Ammon's horn (tissue), 1 donor: ENCODE measurements around the gene NT5C3A.
"Not testable (repeated sequence)": the region's sequence is repeated elsewhere in the genome, so short reads cannot be mapped to it uniquely, and the experiment has no call there.

ENCODE experiments used
- DNase-seq: peaks from one replicate; pipeline ENCODE4 v3.0.0-alpha.2; 2016; ENCODE audit warnings: low spot score

Gene NT5C3A

GRCh38 chr7:33041631-33042428, 20.7 kb downstream of the NT5C3A start:
- DNase-seq: no peak

- no peak for DNase-seq
Observed at GRCh38 chr7:33040803-33041516, 21.6 kb downstream of the NT5C3A start.

- DNase-seq: no peak
Observed at GRCh38 chr7:33039903-33040292, 22.7 kb downstream of the NT5C3A start.

GRCh38 chr7:33039257-33039902, 23.2 kb downstream of the NT5C3A start:
- no peak for DNase-seq

- DNase-seq: no peak
Observed at GRCh38 chr7:33038639-33039038, 23.9 kb downstream of the NT5C3A start.

GRCh38 chr7:33035776-33036175, 26.8 kb downstream of the NT5C3A start:
- DNase-seq: no peak

GRCh38 chr7:33024189-33024757, 38.3 kb downstream of the NT5C3A start:
- no peak for DNase-seq

GRCh38 chr7:33012364-33012763, 50.2 kb downstream of the NT5C3A start:
- DNase-seq: no peak

- DNase-seq: no peak
Observed at GRCh38 chr7:33009734-33010133, 52.8 kb downstream of the NT5C3A start.

GRCh38 chr7:33005690-33006089, 56.9 kb downstream of the NT5C3A start:
- not testable (repeated sequence) for DNase-seq

GRCh38 chr7:33005193-33005592, 57.4 kb downstream of the NT5C3A start:
- DNase-seq: not testable (repeated sequence)

- DNase-seq: not testable (repeated sequence)
Observed at GRCh38 chr7:33004104-33004616, 58.4 kb downstream of the NT5C3A start.

GRCh38 chr7:33003111-33003510, 59.5 kb downstream of the NT5C3A start:
- not testable (repeated sequence) for DNase-seq

- not testable (repeated sequence) for DNase-seq
Observed at GRCh38 chr7:32999380-32999779, 63.2 kb downstream of the NT5C3A start.

GRCh38 chr7:32998361-32999171, 64.0 kb downstream of the NT5C3A start:
- DNase-seq: peak; percentile 4

- not testable (repeated sequence) for DNase-seq
Observed at GRCh38 chr7:32997956-32998355, 64.6 kb downstream of the NT5C3A start.

- not testable (repeated sequence) for DNase-seq
Observed at GRCh38 chr7:32992750-32993149, 69.8 kb downstream of the NT5C3A start.

GRCh38 chr7:32991975-32992700, 70.4 kb downstream of the NT5C3A start:
- DNase-seq: not testable (repeated sequence)

- not testable (repeated sequence) for DNase-seq
Observed at GRCh38 chr7:32991068-32991585, 71.4 kb downstream of the NT5C3A start.

GRCh38 chr7:32988148-32988547, 74.4 kb downstream of the NT5C3A start:
- DNase-seq: not testable (repeated sequence)
